ENCODE data around the gene MRPS34.

The MRPS34 gene

DNA sequence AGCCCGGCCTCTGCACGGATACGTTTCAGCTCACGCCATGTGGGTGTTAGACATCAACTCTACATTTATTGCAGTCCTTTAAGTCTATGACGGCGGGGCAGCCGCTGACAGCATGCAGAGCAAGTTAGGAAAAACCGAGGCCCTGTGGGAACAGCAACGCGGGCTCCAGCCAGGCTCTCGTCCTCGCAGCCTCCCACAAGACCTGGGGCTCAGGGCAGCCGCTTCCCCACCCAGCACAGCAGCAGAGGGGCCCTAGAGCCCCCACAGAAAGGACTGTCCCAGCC is 3.7 kb upstream of the MRPS34 start:
- Histone ChIP-seq H3K27me3 (ENCODE audit: control insufficient read depth, insufficient read depth, low read length) (no peaks in the 10 kb centered on the region), H3K27ac (no peak overlapping the region), H3K4me3 (ENCODE audit: low read depth, low read length) (no peak overlapping the region), H3K4me1 (peaks cover 4% of the 10 kb centered on the region), H2AFZ (no peak overlapping the region), H3K36me3 (ENCODE audit: control insufficient read depth, insufficient read depth, low read length) (no peaks in the 10 kb centered on the region), H3K9ac (no peak overlapping the region), H3K79me2 (peaks cover 9% of the 10 kb centered on the region), H3K4me2 (ENCODE audit: low read length) (no peak overlapping the region), H3K9me3 (ENCODE audit: control insufficient read depth, low read length) (no peaks in the 10 kb centered on the region)
- TF ChIP-seq, protein P1, sequence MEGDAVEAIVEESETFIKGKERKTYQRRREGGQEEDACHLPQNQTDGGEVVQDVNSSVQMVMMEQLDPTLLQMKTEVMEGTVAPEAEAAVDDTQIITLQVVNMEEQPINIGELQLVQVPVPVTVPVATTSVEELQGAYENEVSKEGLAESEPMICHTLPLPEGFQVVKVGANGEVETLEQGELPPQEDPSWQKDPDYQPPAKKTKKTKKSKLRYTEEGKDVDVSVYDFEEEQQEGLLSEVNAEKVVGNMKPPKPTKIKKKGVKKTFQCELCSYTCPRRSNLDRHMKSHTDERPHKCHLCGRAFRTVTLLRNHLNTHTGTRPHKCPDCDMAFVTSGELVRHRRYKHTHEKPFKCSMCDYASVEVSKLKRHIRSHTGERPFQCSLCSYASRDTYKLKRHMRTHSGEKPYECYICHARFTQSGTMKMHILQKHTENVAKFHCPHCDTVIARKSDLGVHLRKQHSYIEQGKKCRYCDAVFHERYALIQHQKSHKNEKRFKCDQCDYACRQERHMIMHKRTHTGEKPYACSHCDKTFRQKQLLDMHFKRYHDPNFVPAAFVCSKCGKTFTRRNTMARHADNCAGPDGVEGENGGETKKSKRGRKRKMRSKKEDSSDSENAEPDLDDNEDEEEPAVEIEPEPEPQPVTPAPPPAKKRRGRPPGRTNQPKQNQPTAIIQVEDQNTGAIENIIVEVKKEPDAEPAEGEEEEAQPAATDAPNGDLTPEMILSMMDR (IDR thresholded peaks at IDR 0.05), result no peak

DNA sequence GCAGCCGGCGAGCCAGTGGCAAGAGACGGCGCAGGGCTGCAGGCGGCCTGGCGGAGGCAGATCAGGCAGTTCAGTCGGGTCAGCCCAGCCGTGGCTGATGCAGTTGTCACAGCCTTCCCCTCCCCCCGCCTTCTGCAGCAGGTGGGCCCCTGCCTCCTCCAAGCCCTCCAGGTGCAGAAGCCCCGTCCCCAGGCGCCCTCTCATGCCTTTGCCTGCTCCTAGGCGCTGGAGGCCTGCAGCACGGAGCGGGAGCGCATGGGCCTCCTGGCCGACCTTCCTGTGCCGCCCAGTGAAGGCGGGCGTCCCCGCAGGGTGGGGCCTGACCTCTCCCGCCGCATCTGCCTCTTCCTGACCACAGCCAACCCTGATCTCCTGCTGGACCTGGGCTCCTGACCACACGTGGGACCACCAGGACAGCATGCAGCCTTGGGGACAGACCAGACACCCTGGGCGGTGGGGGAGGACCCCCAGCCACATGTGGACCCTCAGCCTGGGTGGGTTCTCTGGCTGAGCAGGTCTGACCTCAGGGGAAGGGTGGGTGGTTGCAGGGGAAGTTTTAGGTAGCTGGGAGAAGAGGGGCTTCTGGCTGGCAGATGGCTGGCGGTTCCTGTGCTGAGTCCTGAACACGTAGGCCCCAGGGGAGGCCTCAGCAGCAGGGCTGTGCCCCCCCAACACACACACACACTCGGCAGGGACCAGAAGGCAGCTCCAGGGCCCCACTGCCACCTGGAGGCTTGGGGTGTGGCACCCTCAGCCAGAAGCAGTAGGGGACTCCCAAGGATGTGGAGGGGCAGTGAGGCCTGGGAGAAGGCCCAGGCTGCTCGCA is 3.1 kb upstream of the MRPS34 start:
- Histone ChIP-seq H3K9me3 (ENCODE audit: control insufficient read depth, low read length) (no peaks in the 10 kb centered on the region), H3K27ac (no peak overlapping the region), H3K4me2 (ENCODE audit: low read length) (no peak overlapping the region), H2AFZ (no peak overlapping the region), H3K79me2 (peaks cover 5% of the 10 kb centered on the region), H3K9ac (no peak overlapping the region), H3K27me3 (ENCODE audit: control insufficient read depth, insufficient read depth, low read length) (no peaks in the 10 kb centered on the region), H3K4me3 (ENCODE audit: low read depth, low read length) (no peak overlapping the region), H3K4me1 (peaks cover 1% of the 10 kb centered on the region), H3K36me3 (ENCODE audit: control insufficient read depth, insufficient read depth, low read length) (no peaks in the 10 kb centered on the region)
- TF ChIP-seq, protein P1 (IDR thresholded peaks at IDR 0.05), result no peak

DNA sequence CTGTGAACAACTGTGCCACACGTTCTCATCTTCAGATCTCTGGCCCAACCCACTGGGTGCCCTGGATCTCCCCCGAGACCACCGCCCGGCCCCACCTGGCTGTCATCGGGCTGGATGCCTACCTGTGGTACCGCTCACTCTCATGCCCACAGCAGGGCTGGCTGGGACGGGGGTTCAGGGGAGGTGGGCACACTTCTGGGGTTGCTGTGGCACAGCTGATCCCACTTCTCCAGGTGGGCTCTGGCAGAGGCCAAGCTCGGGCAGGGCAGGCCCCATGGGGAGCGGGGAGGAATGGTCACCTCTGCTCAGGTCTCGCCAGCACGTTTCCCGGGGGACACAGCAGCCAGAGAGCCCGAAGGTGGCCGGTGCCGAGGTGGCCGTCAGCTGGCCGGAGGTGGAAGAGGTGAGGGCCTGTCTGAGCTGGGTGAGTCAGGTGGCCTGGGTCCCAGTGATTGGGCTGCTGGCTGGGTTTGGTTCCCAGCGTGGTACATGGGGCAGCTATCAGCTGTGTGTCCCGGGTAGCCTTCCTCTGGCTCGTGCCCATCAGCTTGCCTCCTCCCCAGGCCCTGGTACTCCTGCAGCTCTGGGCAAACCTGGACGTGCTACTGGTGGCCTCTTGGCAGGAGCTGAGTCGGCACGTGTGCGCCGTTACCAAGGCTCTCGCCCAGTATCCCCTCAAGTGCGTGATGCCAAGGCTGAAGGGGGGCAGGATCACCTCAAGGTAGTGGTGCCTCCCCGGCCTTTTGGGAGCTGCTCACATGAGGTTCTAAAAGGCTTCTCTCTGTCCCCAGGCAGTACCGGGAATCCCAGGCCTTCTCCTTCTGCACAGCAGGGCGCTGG is 2.3 kb upstream of the MRPS34 start:
- TF ChIP-seq, protein P1 (IDR thresholded peaks at IDR 0.05), result no peak
- no peak overlapping the region for H3K4me2 ChIP-seq (ENCODE audit: low read length)
- H3K27ac ChIP-seq, result no peak overlapping the region
- peaks cover 1% of the 10 kb centered on the region for H3K4me1 ChIP-seq
- H3K27me3 ChIP-seq (ENCODE audit: control insufficient read depth, insufficient read depth, low read length), result no peaks in the 10 kb centered on the region
- H3K9ac ChIP-seq, result no peak overlapping the region
- H3K36me3 ChIP-seq (ENCODE audit: control insufficient read depth, insufficient read depth, low read length), result no peaks in the 10 kb centered on the region
- H3K79me2 ChIP-seq, result peaks cover 5% of the 10 kb centered on the region
- no peaks in the 10 kb centered on the region for H3K9me3 ChIP-seq (ENCODE audit: control insufficient read depth, low read length)
- no peak overlapping the region for H3K4me3 ChIP-seq (ENCODE audit: low read depth, low read length)
- H2AFZ ChIP-seq, result no peak overlapping the region

DNA sequence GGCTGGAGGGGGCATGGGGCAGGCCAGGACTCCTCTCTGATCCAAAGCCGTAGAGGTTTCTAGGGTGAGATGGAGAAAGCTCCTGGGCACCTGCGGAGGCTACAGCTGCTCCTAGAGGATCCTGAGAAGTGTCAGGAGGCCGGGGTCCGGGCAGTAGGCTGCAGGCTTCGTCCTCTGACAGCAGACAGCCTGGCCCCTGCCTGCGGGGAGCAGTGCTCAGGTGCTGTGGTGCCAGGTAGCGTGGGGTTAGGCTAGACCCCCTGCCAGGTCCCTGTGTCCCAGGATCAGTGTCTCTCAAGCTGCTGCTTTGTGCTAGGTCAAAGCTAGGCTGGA is 1.5 kb upstream of the MRPS34 start:
- Histone ChIP-seq H3K36me3 (ENCODE audit: control insufficient read depth, insufficient read depth, low read length) (no peaks in the 10 kb centered on the region), H3K4me3 (ENCODE audit: low read depth, low read length) (peak overlapping the region; percentile 83), H3K4me2 (ENCODE audit: low read length) (peak overlapping the region; percentile 65), H3K27me3 (ENCODE audit: control insufficient read depth, insufficient read depth, low read length) (no peaks in the 10 kb centered on the region), H3K9me3 (ENCODE audit: control insufficient read depth, low read length) (no peaks in the 10 kb centered on the region), H3K79me2 (peaks cover 5% of the 10 kb centered on the region), H3K27ac (no peak overlapping the region), H3K4me1 (peaks cover 2% of the 10 kb centered on the region), H3K9ac (no peak overlapping the region), H2AFZ (no peak overlapping the region)
- TF ChIP-seq, protein P1 (IDR thresholded peaks at IDR 0.05), result no peak
